SK-N-SH treated with all-trans-retinoic acid at 6 μM for 48 hours (cell line): ENCODE data around the gene ALPK3.

Experiments used
- ATAC-seq: fragments of 200-7000 bp; cut with Tn5 transposase; 3 replicates; pipeline ENCODE4 v1.9.1; 2020; ENCODE audit warnings: mild to moderate bottlenecking, moderate library complexity
- BACH2 ChIP-seq: fragments of 250-450 bp; sonication (Bioruptor Pico); IDR thresholded peaks from 2 replicates; pipeline ENCODE4 v1.9.0; 2021; ENCODE audit warnings: mild to moderate bottlenecking, borderline replicate concordance
- CSDC2 ChIP-seq: fragments of 250-450 bp; sonication (Bioruptor Pico); IDR thresholded peaks from 2 replicates; pipeline ENCODE4 v1.5.0; 2020; ENCODE audit warnings: mild to moderate bottlenecking, moderate library complexity
- CSRNP3 ChIP-seq: fragments of 250-450 bp; sonication (Bioruptor Pico); IDR thresholded peaks from 2 replicates; pipeline ENCODE4 v1.5.1; 2021; ENCODE audit warnings: mild to moderate bottlenecking, moderate library complexity
- ESRRG ChIP-seq: fragments of 250-450 bp; sonication (Bioruptor Pico); IDR thresholded peaks from 2 replicates; pipeline ENCODE4 v1.6.1; 2021; ENCODE audit warnings: mild to moderate bottlenecking
- GLIS3 ChIP-seq: fragments of 250-450 bp; sonication (Bioruptor Pico); IDR thresholded peaks from 2 replicates; pipeline ENCODE4 v1.5.0; 2020; ENCODE audit warnings: mild to moderate bottlenecking, moderate library complexity
- ISL1 ChIP-seq: fragments of 250-450 bp; sonication (Bioruptor Pico); IDR thresholded peaks from 2 replicates; pipeline ENCODE4 v2.1.2; 2022; ENCODE audit warnings: mild to moderate bottlenecking, moderate library complexity
- OSR1 ChIP-seq: fragments of 250-450 bp; sonication (Bioruptor Pico); IDR thresholded peaks from 2 replicates; pipeline ENCODE4 v1.8.0; 2022; ENCODE audit warnings: moderate library complexity, mild to moderate bottlenecking, inconsistent platforms
- PATZ1 ChIP-seq: fragments of 250-450 bp; sonication (Bioruptor Pico); IDR thresholded peaks from 2 replicates; pipeline ENCODE4 v1.8.0; 2020; ENCODE audit warnings: mild to moderate bottlenecking, moderate library complexity, borderline replicate concordance
- POU6F1 ChIP-seq: fragments of 250-450 bp; sonication (Bioruptor Pico); IDR thresholded peaks from 2 replicates; pipeline ENCODE4 v1.8.0; 2021; ENCODE audit warnings: low read depth, mild to moderate bottlenecking, moderate library complexity, borderline replicate concordance
- PPARA ChIP-seq: fragments of 250-450 bp; sonication (Bioruptor Pico); IDR thresholded peaks from 2 replicates; pipeline ENCODE4 v1.5.0; 2020; ENCODE audit warnings: mild to moderate bottlenecking, borderline replicate concordance
- SNAI2 ChIP-seq: fragments of 250-450 bp; sonication (Bioruptor Pico); IDR thresholded peaks from 2 replicates; pipeline ENCODE4 v1.5.0; 2020; ENCODE audit warnings: mild to moderate bottlenecking, moderate library complexity
- TCF4 ChIP-seq: fragments of 250-450 bp; sonication (Bioruptor Pico); IDR thresholded peaks from 2 replicates; pipeline ENCODE4 v1.8.0; 2021; ENCODE audit warnings: mild to moderate bottlenecking, moderate library complexity, borderline replicate concordance
- TOX ChIP-seq: fragments of 250-450 bp; sonication (Bioruptor Pico); IDR thresholded peaks from 2 replicates; pipeline ENCODE4 v1.8.0; 2021; ENCODE audit warnings: mild to moderate bottlenecking, moderate library complexity, borderline replicate concordance
- TSHZ2 ChIP-seq: fragments of 250-450 bp; sonication (Bioruptor Pico); IDR thresholded peaks from 2 replicates; pipeline ENCODE4 v1.5.0; 2020; ENCODE audit warnings: mild to moderate bottlenecking, moderate library complexity
- ZC3H10 ChIP-seq: fragments of 250-450 bp; sonication (Bioruptor Pico); IDR thresholded peaks from 2 replicates; pipeline ENCODE4 v1.5.1; 2021; ENCODE audit warnings: mild to moderate bottlenecking, moderate library complexity
- ZFP30 ChIP-seq: fragments of 450-650 bp; formaldehyde crosslinking; IDR thresholded peaks from 2 replicates; pipeline ENCODE4 v1.5.0; 2022; ENCODE audit warnings: mild to moderate bottlenecking, moderate library complexity
- ZNF565 ChIP-seq: fragments of 450-650 bp; formaldehyde crosslinking; conservative IDR thresholded peaks from 2 replicates; pipeline ENCODE4 v1.5.0; 2020; ENCODE audit warnings: low read depth, mild to moderate bottlenecking, moderate library complexity
- ZNF70 ChIP-seq: fragments of 450-650 bp; formaldehyde crosslinking; IDR thresholded peaks from 2 replicates; pipeline ENCODE4 v1.5.0; 2020; ENCODE audit warnings: mild to moderate bottlenecking, moderate library complexity
- ZNF8 ChIP-seq: fragments of 450-650 bp; formaldehyde crosslinking; IDR thresholded peaks from 2 replicates; pipeline ENCODE4 v1.5.0; 2020; ENCODE audit warnings: mild to moderate bottlenecking, moderate library complexity

ALPK3 gene

GRCh38 chr15:84781495-84781894, 35.7 kb upstream of the ALPK3 start:
- no peak for ATAC-seq
- TF ChIP-seq OSR1 (CRISPR knock-in tag) (no peak), ZNF8 (CRISPR knock-in tag) (no peak), SNAI2 (CRISPR knock-in tag) (no peak), CSRNP3 (CRISPR knock-in tag) (no peak), PATZ1 (no peak), ESRRG (no peak), CSDC2 (CRISPR knock-in tag) (no peak), ZNF70 (no peak), ZFP30 (CRISPR knock-in tag) (no peak)

- no peak for TF ChIP-seq TOX (CRISPR knock-in tag)
- no peak for TF ChIP-seq ISL1 (CRISPR knock-in tag)
- no peak for TF ChIP-seq TSHZ2
- no peak for TF ChIP-seq POU6F1 (CRISPR knock-in tag)
- TF ChIP-seq ESRRG = no peak
- no peak for TF ChIP-seq PATZ1
- ATAC-seq = no peak
Measured at GRCh38 chr15:84782346-84782745, 34.8 kb upstream of the ALPK3 start.

- ATAC-seq = no peak
- TF ChIP-seq SNAI2 (CRISPR knock-in tag) (no peak), TCF4 (CRISPR knock-in tag) (no peak), TSHZ2 (no peak), TOX (CRISPR knock-in tag) (no peak), PATZ1 (no peak), ZC3H10 (CRISPR knock-in tag) (no peak), BACH2 (CRISPR knock-in tag) (no peak), ZNF565 (CRISPR knock-in tag) (no peak), PPARA (no peak), ZFP30 (CRISPR knock-in tag) (no peak), CSDC2 (CRISPR knock-in tag) (no peak), GLIS3 (no peak)
Measured at GRCh38 chr15:84783493-84784251, 33.5 kb upstream of the ALPK3 start.
